ENCODE data around the gene NUP93.
A peak's percentile ranks its signal among the peaks of the same experiment; 100 is the strongest.

Gene NUP93

GRCh38 chr16:56701534-56701933 lies 28.4 kb upstream of the NUP93 start:
- H3K9me2 ChIP-seq (replicated peaks; ENCODE audit: low read depth, low read length) = no peaks in the 10 kb centered on the region
- H4K20me1 ChIP-seq (ENCODE audit: insufficient read depth, low read length, poor library complexity, severe bottlenecking) = no peaks in the 10 kb centered on the region
- H3K9ac ChIP-seq (ENCODE audit: low read depth, low read length, poor library complexity, severe bottlenecking) = no peak overlapping the region
- H3K27me3 ChIP-seq (ENCODE audit: insufficient read depth, low read length, poor library complexity, severe bottlenecking) = no peaks in the 10 kb centered on the region
- no peaks in the 10 kb centered on the region for H3K36me3 ChIP-seq (ENCODE audit: insufficient read depth, low read length)
- no peak overlapping the region for H3K4me3 ChIP-seq (ENCODE audit: low read length, poor library complexity, severe bottlenecking)
- H3K9me3 ChIP-seq (ENCODE audit: insufficient read depth, low read depth, low read length) = peaks cover 5% of the 10 kb centered on the region; the same call in 1 of the 2 replicates
- no peaks in the 10 kb centered on the region for H3K4me1 ChIP-seq (ENCODE audit: insufficient read depth, low read length, poor library complexity, severe bottlenecking)
- H3K4me2 ChIP-seq (ENCODE audit: low read depth, low read length, poor library complexity, severe bottlenecking) = no peak overlapping the region
- H3K79me2 ChIP-seq (ENCODE audit: insufficient read depth, low read length) = no peaks in the 10 kb centered on the region
- H3F3A ChIP-seq (ENCODE audit: low read depth) = no peaks in the 10 kb centered on the region
- TF ChIP-seq EZH2phosphoT487 (IDR thresholded peaks at IDR 0.05; ENCODE audit: borderline replicate concordance) (no peak), CTCF (conservative IDR thresholded peaks at IDR 0.05; ENCODE audit: low read length) (no peak)
- H2AFZ ChIP-seq (ENCODE audit: low read length) = peak overlapping the region; percentile 57

GRCh38 chr16:56702836-56703235 lies 27.1 kb upstream of the NUP93 start:
- Histone ChIP-seq H3K4me3 (ENCODE audit: low read length, poor library complexity, severe bottlenecking) (no peak overlapping the region), H3K4me2 (ENCODE audit: low read depth, low read length, poor library complexity, severe bottlenecking) (no peak overlapping the region), H3K36me3 (ENCODE audit: insufficient read depth, low read length) (no peaks in the 10 kb centered on the region), H2AFZ (ENCODE audit: low read length) (peak overlapping the region; percentile 65), H3K9me3 (ENCODE audit: insufficient read depth, low read depth, low read length) (no peaks in the 10 kb centered on the region), H3K4me1 (ENCODE audit: insufficient read depth, low read length, poor library complexity, severe bottlenecking) (no peaks in the 10 kb centered on the region), H4K20me1 (ENCODE audit: insufficient read depth, low read length, poor library complexity, severe bottlenecking) (no peaks in the 10 kb centered on the region), H3K27me3 (ENCODE audit: insufficient read depth, low read length, poor library complexity, severe bottlenecking) (no peaks in the 10 kb centered on the region), H3K9me2 (replicated peaks; ENCODE audit: low read depth, low read length) (no peaks in the 10 kb centered on the region), H3F3A (ENCODE audit: low read depth) (no peaks in the 10 kb centered on the region), H3K9ac (ENCODE audit: low read depth, low read length, poor library complexity, severe bottlenecking) (no peak overlapping the region), H3K79me2 (ENCODE audit: insufficient read depth, low read length) (no peaks in the 10 kb centered on the region)
- TF ChIP-seq CTCF (conservative IDR thresholded peaks at IDR 0.05; ENCODE audit: low read length) (no peak), EZH2phosphoT487 (IDR thresholded peaks at IDR 0.05; ENCODE audit: borderline replicate concordance) (no peak)

- Histone ChIP-seq H3K9me3 (ENCODE audit: insufficient read depth, low read depth, low read length) (no peaks in the 10 kb centered on the region), H3K4me3 (ENCODE audit: low read length, poor library complexity, severe bottlenecking) (peak overlapping the region; percentile 35), H3K4me1 (ENCODE audit: insufficient read depth, low read length, poor library complexity, severe bottlenecking) (peaks cover 26% of the 10 kb centered on the region), H3K27me3 (ENCODE audit: insufficient read depth, low read length, poor library complexity, severe bottlenecking) (no peaks in the 10 kb centered on the region), H3K9me2 (replicated peaks; ENCODE audit: low read depth, low read length) (no peaks in the 10 kb centered on the region), H3K9ac (ENCODE audit: low read depth, low read length, poor library complexity, severe bottlenecking) (peak overlapping the region; percentile 62), H3F3A (ENCODE audit: low read depth) (no peaks in the 10 kb centered on the region), H4K20me1 (ENCODE audit: insufficient read depth, low read length, poor library complexity, severe bottlenecking) (no peaks in the 10 kb centered on the region), H3K79me2 (ENCODE audit: insufficient read depth, low read length) (no peaks in the 10 kb centered on the region), H3K36me3 (ENCODE audit: insufficient read depth, low read length) (no peaks in the 10 kb centered on the region), H2AFZ (ENCODE audit: low read length) (peak overlapping the region; percentile 49), H3K4me2 (ENCODE audit: low read depth, low read length, poor library complexity, severe bottlenecking) (peak overlapping the region; percentile 69)
- TF ChIP-seq EZH2phosphoT487 (IDR thresholded peaks at IDR 0.05; ENCODE audit: borderline replicate concordance) = no peak
- TF ChIP-seq CTCF (conservative IDR thresholded peaks at IDR 0.05; ENCODE audit: low read length) = no peak
These were observed 21.1 kb upstream of the NUP93 start for GRCh38 chr16:56708525-56709442.

All from Loucy (cell line).